ENCODE results near the gene JTB.
"Not testable (repeated sequence)": the region's sequence is repeated elsewhere in the genome, so short reads cannot be mapped to it uniquely, and the experiment has no call there.

JTB gene

GRCh38 chr1:154000420-154000819, 22.9 kb upstream of the JTB start:
- no peak overlapping the region for H3K4me3 ChIP-seq (ENCODE audit: control insufficient read depth, low read depth, low read length)
- no peak for DNase-seq (ENCODE audit: low read depth)
- TF ChIP-seq, protein P1, sequence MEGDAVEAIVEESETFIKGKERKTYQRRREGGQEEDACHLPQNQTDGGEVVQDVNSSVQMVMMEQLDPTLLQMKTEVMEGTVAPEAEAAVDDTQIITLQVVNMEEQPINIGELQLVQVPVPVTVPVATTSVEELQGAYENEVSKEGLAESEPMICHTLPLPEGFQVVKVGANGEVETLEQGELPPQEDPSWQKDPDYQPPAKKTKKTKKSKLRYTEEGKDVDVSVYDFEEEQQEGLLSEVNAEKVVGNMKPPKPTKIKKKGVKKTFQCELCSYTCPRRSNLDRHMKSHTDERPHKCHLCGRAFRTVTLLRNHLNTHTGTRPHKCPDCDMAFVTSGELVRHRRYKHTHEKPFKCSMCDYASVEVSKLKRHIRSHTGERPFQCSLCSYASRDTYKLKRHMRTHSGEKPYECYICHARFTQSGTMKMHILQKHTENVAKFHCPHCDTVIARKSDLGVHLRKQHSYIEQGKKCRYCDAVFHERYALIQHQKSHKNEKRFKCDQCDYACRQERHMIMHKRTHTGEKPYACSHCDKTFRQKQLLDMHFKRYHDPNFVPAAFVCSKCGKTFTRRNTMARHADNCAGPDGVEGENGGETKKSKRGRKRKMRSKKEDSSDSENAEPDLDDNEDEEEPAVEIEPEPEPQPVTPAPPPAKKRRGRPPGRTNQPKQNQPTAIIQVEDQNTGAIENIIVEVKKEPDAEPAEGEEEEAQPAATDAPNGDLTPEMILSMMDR (conservative IDR thresholded peaks at IDR 0.05; ENCODE audit: control insufficient read depth, insufficient read depth, low read depth, low read length): no peak

GRCh38 chr1:153996882-153997281, 19.4 kb upstream of the JTB start:
- not testable (repeated sequence) for H3K4me3 ChIP-seq (ENCODE audit: control insufficient read depth, low read depth, low read length); DNase-seq (ENCODE audit: low read depth)

GRCh38 chr1:153995640-153996039, 18.2 kb upstream of the JTB start:
- TF ChIP-seq, protein P1 (conservative IDR thresholded peaks at IDR 0.05; ENCODE audit: control insufficient read depth, insufficient read depth, low read depth, low read length): no peak
- no peak overlapping the region for H3K4me3 ChIP-seq (ENCODE audit: control insufficient read depth, low read depth, low read length)
- no peak for DNase-seq (ENCODE audit: low read depth)

GRCh38 chr1:153995202-153995601, 17.7 kb upstream of the JTB start:
- H3K4me3 ChIP-seq (ENCODE audit: control insufficient read depth, low read depth, low read length): no peak overlapping the region
- TF ChIP-seq, protein P1 (conservative IDR thresholded peaks at IDR 0.05; ENCODE audit: control insufficient read depth, insufficient read depth, low read depth, low read length): no peak
- DNase-seq (ENCODE audit: low read depth): no peak

DNA sequence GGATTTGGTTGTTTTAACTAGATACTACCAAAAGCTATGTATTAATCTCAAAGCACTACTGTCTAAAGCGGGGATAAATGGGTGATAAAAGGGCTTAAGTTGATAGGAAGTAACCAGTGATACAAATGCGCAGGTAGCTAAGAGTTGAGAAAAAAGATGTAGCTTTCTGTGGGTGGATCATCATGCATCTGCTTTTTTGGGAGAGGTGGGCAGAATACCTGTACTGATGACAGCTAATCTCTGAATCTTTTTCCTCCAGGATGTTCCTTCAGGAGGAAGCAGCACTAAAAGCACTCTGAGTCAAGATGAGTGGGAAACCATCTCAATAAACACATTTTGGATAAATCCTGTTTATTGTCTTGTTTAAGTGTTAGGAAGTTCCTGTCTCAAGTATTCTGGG, 14.3 kb upstream of the JTB start:
- TF ChIP-seq, protein P1 (conservative IDR thresholded peaks at IDR 0.05; ENCODE audit: control insufficient read depth, insufficient read depth, low read depth, low read length): no peak
- no peak for DNase-seq (ENCODE audit: low read depth)
- peak overlapping the region; percentile 93 for H3K4me3 ChIP-seq (ENCODE audit: control insufficient read depth, low read depth, low read length)

- H3K4me3 ChIP-seq (ENCODE audit: control insufficient read depth, low read depth, low read length): peak overlapping the region; percentile 93
- TF ChIP-seq, protein P1 (conservative IDR thresholded peaks at IDR 0.05; ENCODE audit: control insufficient read depth, insufficient read depth, low read depth, low read length): no peak
- DNase-seq (ENCODE audit: low read depth): no peak
These were observed 13.7 kb upstream of the JTB start for GRCh38 chr1:153991151-153991630.

- DNase-seq (ENCODE audit: low read depth): peak; percentile 99
- TF ChIP-seq, protein P1 (conservative IDR thresholded peaks at IDR 0.05; ENCODE audit: control insufficient read depth, insufficient read depth, low read depth, low read length): no peak
- peak within 1 kb of the TSS; percentile 93 for H3K4me3 ChIP-seq (ENCODE audit: control insufficient read depth, low read depth, low read length)
These were observed 13.1 kb upstream of the JTB start, which contains the start of gene RPS27 for GRCh38 chr1:153990468-153991150. RPS27 (plus strand) TSS chr1:153990762; CDS start chr1:153990797, 35 bp downstream.

All from fibroblast of mammary gland (primary cell).